ENCODE data around the gene ATP9B.
"Not testable (repeated sequence)": the region's sequence is repeated elsewhere in the genome, so short reads cannot be mapped to it uniquely, and the experiment has no call there.

The ATP9B gene

GRCh38 chr18:79375441-79376154, 306.4 kb downstream of the ATP9B start:
- DNase-seq (ENCODE audit: extremely low read depth in 1 of 2, low read depth in 1 of 2): no peak

- not testable (repeated sequence) for DNase-seq (ENCODE audit: extremely low read depth in 1 of 2, low read depth in 1 of 2)
Observed at GRCh38 chr18:79376661-79377060, 307.5 kb downstream of the ATP9B start.

- no peak for DNase-seq (ENCODE audit: extremely low read depth in 1 of 2, low read depth in 1 of 2)
Observed at GRCh38 chr18:79377187-79377891, 308.1 kb downstream of the ATP9B start.

- peak; percentile 54 to 71 for DNase-seq (ENCODE audit: extremely low read depth in 1 of 2, low read depth in 1 of 2)
Observed at GRCh38 chr18:79378536-79379250, 309.5 kb downstream of the ATP9B start.

- DNase-seq (ENCODE audit: extremely low read depth in 1 of 2, low read depth in 1 of 2): no peak
Observed at GRCh38 chr18:79379251-79379905, 310.2 kb downstream of the ATP9B start.

DNA sequence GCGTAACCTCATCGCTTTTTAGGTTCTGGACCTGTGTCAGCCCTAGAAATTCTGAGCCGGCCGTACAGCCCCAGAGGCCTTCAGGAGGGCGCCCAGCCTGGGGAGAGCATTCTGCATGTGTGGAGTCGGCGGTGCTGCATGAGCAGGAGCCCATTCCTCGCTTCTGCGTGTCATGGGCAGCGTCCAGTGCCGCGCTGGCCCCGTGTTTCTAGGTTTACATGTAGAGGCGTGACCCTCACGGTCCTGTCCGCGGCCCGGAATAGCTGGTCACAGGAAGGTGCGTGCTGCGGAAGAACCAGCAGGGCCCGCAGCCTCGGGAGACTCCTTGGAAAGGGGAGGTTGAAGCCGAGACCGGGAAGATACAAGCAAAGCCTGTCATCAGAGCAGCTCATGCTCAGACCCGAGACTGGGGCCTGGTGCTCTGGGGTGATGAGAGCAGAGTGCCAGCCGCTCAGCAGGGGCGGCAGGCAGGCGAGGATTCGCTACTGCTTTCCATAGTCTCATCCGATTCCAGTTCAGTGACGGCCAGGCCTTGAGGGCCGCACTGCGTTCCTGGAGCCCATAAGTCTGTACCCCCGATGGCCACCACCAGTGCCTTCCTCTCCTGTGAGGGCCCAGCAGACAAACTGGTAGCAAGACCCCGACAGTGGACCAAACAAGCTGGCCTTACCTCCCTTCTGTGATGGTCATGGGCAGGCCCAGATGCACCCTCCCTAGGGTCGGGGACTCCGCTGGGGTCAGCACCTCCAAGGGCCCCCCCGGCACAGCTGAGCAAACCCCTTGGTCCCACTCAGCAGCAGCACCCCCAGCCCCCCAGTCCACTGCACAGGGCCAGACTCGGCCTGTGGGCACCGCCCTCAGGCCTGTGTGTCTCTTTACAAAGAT, 311.0 kb downstream of the ATP9B start:
- DNase-seq (ENCODE audit: extremely low read depth in 1 of 2, low read depth in 1 of 2): no peak

- DNase-seq (ENCODE audit: extremely low read depth in 1 of 2, low read depth in 1 of 2): peak in 1 of 2 donors; percentile 58
Observed at GRCh38 chr18:79380816-79381806, 311.9 kb downstream of the ATP9B start.

DNA sequence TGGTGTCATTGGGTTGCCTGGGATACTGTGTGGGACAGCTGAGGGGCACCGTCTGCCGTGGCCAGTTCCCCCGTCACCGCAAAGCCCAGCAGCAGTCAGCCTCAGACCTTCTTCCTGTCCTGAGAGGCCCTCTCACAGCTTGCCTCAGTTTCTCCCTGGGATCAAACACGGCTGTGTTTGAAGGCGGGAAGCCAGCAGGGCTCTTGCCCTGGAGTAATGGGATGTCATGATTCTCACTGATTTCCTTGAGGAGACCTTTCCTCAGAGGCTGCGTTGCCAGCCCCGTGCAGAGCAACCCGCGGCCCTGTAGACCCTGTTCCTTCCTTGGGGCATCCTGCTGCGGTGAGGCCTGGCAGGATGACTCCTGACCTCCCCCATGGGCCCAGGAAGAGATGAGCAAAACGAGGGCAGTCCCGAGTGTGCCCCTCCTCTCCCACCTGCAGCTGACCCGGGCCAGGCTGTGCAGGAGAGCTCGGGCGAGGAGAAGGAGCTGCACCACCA, 312.7 kb downstream of the ATP9B start:
- DNase-seq (ENCODE audit: extremely low read depth in 1 of 2, low read depth in 1 of 2): no peak

GRCh38 chr18:79382681-79383387, 313.6 kb downstream of the ATP9B start:
- no peak for DNase-seq (ENCODE audit: extremely low read depth in 1 of 2, low read depth in 1 of 2)

- DNase-seq (ENCODE audit: extremely low read depth in 1 of 2, low read depth in 1 of 2): no peak
Observed at GRCh38 chr18:79383388-79384056, 314.3 kb downstream of the ATP9B start.

- DNase-seq (ENCODE audit: extremely low read depth in 1 of 2, low read depth in 1 of 2): no peak
Observed at GRCh38 chr18:79384151-79384807, 315.1 kb downstream of the ATP9B start.

- DNase-seq (ENCODE audit: extremely low read depth in 1 of 2, low read depth in 1 of 2): no peak
Observed at GRCh38 chr18:79384834-79385233, 315.6 kb downstream of the ATP9B start.

GRCh38 chr18:79385326-79385707, 316.1 kb downstream of the ATP9B start:
- no peak for DNase-seq (ENCODE audit: extremely low read depth in 1 of 2, low read depth in 1 of 2)

- no peak for DNase-seq (ENCODE audit: extremely low read depth in 1 of 2, low read depth in 1 of 2)
Observed at GRCh38 chr18:79385708-79386341, 316.6 kb downstream of the ATP9B start.

DNA sequence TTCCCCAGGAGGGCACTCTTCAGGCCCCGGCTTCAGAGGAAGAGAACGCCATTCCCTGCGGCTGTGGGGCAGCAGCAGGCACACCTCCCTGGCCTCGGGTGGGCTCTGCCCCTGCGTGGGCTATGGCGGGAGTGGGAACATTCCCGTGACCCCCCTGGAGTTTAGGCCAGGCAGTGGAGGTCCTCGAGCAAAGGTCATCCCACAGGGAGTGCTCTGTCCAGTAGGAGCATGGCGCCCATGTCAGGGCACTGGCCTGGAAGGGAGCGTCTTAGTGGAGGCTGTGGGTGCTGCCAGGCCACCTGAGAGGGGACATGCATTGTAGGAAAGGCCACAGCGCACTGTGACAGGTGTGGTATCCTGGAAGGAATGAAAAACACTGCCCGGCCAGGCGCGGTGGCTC, 317.4 kb downstream of the ATP9B start:
- DNase-seq (ENCODE audit: extremely low read depth in 1 of 2, low read depth in 1 of 2): no peak

DNA sequence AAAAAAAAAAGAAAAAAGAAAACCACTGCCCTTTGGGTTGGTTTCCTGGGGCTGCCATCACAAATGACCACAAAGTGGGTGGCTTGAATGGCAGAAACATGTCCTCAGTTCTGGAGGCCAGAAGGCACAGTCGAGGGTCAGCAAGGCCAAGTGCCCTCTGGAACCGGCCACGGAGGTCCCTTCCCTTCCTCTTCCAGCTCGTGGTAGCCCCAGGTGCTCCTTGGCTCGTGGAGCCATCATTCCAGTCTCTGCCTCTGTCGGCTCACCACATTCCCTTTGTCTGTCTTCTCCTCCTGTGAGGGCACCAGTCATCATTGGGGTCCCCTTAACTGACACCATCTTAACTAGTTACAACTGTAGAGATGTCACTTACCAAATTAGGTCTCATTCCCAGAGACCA, 318.0 kb downstream of the ATP9B start:
- DNase-seq (ENCODE audit: extremely low read depth in 1 of 2, low read depth in 1 of 2): no peak

DNA sequence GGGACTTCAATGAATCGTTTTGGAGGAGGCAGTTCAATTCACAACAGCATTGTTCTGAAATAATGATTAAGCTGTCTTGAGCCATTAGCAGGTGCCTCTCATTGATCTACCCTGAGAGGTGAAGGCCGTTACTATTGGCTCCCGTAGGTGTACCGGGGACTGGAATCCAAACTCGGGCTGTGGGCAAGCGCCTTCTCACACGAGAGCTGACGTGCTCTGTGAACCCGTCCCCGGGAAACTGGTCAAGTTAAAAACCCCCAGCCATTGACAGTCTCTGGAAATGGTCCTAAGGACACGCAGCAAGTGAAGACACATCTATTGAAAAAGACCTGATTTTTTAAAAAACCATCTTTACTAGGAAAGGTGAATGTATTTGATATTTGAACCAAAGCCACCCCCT, 318.4 kb downstream of the ATP9B start:
- no peak for DNase-seq (ENCODE audit: extremely low read depth in 1 of 2, low read depth in 1 of 2)
